Transverse colon (tissue), 4 donors: ENCODE measurements around the gene GRAMD1B. TPM values are rescaled to one million over a fixed set of nuclear protein-coding genes. Genes with fewer than 3 reads are reported as not detected.

Experiments used
- DNase-seq: peaks from one replicate; pipeline ENCODE4 v3.0.0-alpha.2; 2019
- H3K27ac ChIP-seq, 4 donors: fragments of 200-600 bp; sonication (generic); 2 replicates each; pipeline ENCODE4 v1.5.1; 2016 to 2018; ENCODE audit warnings: inconsistent platforms in 4 of 4
- H3K27me3 ChIP-seq: fragments of 200-600 bp; sonication (generic); 2 replicates; pipeline ENCODE4 v1.5.1; 2017; ENCODE audit warnings: inconsistent platforms
- H3K36me3 ChIP-seq, 4 donors: fragments of 200-600 bp; sonication (generic); 2 replicates each; pipeline ENCODE4 v1.5.1; 2017 to 2019; ENCODE audit warnings: inconsistent platforms in 4 of 4
- H3K4me1 ChIP-seq, 4 donors: fragments of 200-600 bp; sonication (generic); 2 replicates each; pipeline ENCODE4 v1.5.1; 2017 to 2020; ENCODE audit warnings: inconsistent platforms in 4 of 4
- H3K4me3 ChIP-seq, 4 donors: fragments of 200-600 bp; sonication (generic); 1 replicate in 1 of 4; 2 replicates in 3 of 4; pipeline versions ENCODE4 v1.5.1 to v1.6.1; 2017 to 2019; ENCODE audit warnings: inconsistent platforms in 4 of 4
- H3K9me3 ChIP-seq, 2 donors: fragments of 200-600 bp; sonication (generic); 2 replicates each; pipeline ENCODE4 v1.5.1; 2017 to 2019; ENCODE audit warnings: inconsistent platforms in 2 of 2
- CTCF ChIP-seq, 5 experiments: fragments of 200-600 bp in 3 of 5; fragments of 450-650 bp in 2 of 5; sonication (generic) in 3 of 5; IDR thresholded peaks; 1 replicate in 2 of 5; 2 replicates in 3 of 5; pipeline ENCODE4 v1.5.1; 2016 to 2017; ENCODE audit warnings: antibody characterized with exemption in 5 of 5, inconsistent platforms in 3 of 5, mild to moderate bottlenecking in 2 of 5, moderate library complexity in 1 of 5
- EP300 ChIP-seq: sonication (generic); formaldehyde crosslinking; IDR thresholded peaks from one replicate; pipeline ENCODE4 v1.6.1; 2017; ENCODE audit warnings: antibody characterized with exemption, low read depth
- POLR2A ChIP-seq: fragments of 450-650 bp; IDR thresholded peaks from one replicate; pipeline ENCODE4 v1.6.1; 2016; ENCODE audit warnings: antibody characterized with exemption, mild to moderate bottlenecking, moderate library complexity
- POLR2AphosphoS5 ChIP-seq, 3 donors: sonication (generic); formaldehyde crosslinking; IDR thresholded peaks; one replicate each; pipeline ENCODE4 v1.6.1; 2016; ENCODE audit warnings: antibody characterized with exemption in 3 of 3
- WGBS, 2 donors: methylation state at CpG; one replicate each; pipeline ENCODE4 v1.1.5; 2018; ENCODE audit warnings: low coverage in 1 of 2; 5-methylcytosine and 5-hydroxymethylcytosine counted together
- in situ Hi-C, 4 donors: fragments of 200-750 bp; cut with MboI; loops; one replicate each; pipeline versions ENCODE4 v1.15.0 to v1.15.1; 2017; ENCODE audit warnings: low sequenced_read_pairs in 3 of 4, low pct_ligation_motif_present in 1 of 4, low pct_unique_long_range_greater_than_20kb in 1 of 4
- intact Hi-C: fragments of 100-400 bp; cut with DNase I; formaldehyde crosslinking; loops from one replicate; pipeline ENCODE4 v1.15.1; 2023; ENCODE audit warnings: low total_unique reads
- total RNA-seq, 4 donors: library from RNA; depleted of rRNA; stranded (reverse); fragments of >200 nt; gene quantifications; one replicate each; pipeline ENCODE4 v1.1.0, GENCODE V29; 2016

The GRAMD1B gene
- total RNA-seq, 4 donors from 2014 or later, result 4.3 to 58.4 (median 9.9) TPM

GRCh38 chr11:123418351-123419114 is 11.5 kb upstream of the GRAMD1B start:
- TF ChIP-seq EP300 (no peak), POLR2AphosphoS5 (IDR thresholded peaks at IDR 0.05) (no peak), POLR2A (no peak), CTCF (IDR thresholded peaks at IDR 0.05) (no peak)

GRCh38 chr11:123419731-123420452 is 10.2 kb upstream of the GRAMD1B start:
- TF ChIP-seq CTCF (IDR thresholded peaks at IDR 0.05) (no peak), EP300 (no peak), POLR2AphosphoS5 (IDR thresholded peaks at IDR 0.05) (no peak), POLR2A (no peak)
- H3K36me3 ChIP-seq, result no peaks in the 10 kb centered on the region
- WGBS, 2 donors, result 67% methylated on average over 4 of the region's 4 CpGs; no CpG with 5 or more reads in 1 of the 2 donors
- intact Hi-C loops (no loop called here), in situ Hi-C loops (no loop called here)
- H3K9me3 ChIP-seq, result no peaks in the 10 kb centered on the region
- peak overlapping the region in 1 of 4 donors; percentile 11 for H3K4me3 ChIP-seq
- H3K27ac ChIP-seq, result peak overlapping the region in 1 of 4 donors; percentile 51
- no peaks in the 10 kb centered on the region for H3K4me1 ChIP-seq
- no peaks in the 10 kb centered on the region for H3K27me3 ChIP-seq
- peak; percentile 15 for DNase-seq

More at GRCh38 chr11:123418351-123419114, 11.5 kb upstream of the GRAMD1B start:
- intact Hi-C loops (no loop called here), in situ Hi-C loops (no loop called here)
- 86% methylated on average over 4 of the region's 4 CpGs for WGBS, 2 donors
- H3K4me3 ChIP-seq, result no peak overlapping the region
- DNase-seq, result no peak
- H3K4me1 ChIP-seq, result no peaks in the 10 kb centered on the region
- H3K27ac ChIP-seq, result no peak overlapping the region
- no peaks in the 10 kb centered on the region for H3K36me3 ChIP-seq
- H3K9me3 ChIP-seq, result no peaks in the 10 kb centered on the region
- H3K27me3 ChIP-seq, result no peaks in the 10 kb centered on the region

- Histone ChIP-seq H3K27ac (no peak overlapping the region), H3K9me3 (no peaks in the 10 kb centered on the region), H3K4me1 (no peaks in the 10 kb centered on the region), H3K4me3 (no peak overlapping the region), H3K36me3 (no peaks in the 10 kb centered on the region), H3K27me3 (peaks cover 10% of the 10 kb centered on the region)
- no peak for TF ChIP-seq POLR2A
- intact Hi-C loops, result no loop called here
- DNase-seq, result no peak
- in situ Hi-C loops, result no loop called here
- 18 to 32% methylated on average over 1 of the region's 1 CpG for WGBS, 2 donors
Observed at GRCh38 chr11:123421589-123421988, 8.5 kb upstream of the GRAMD1B start.

- Histone ChIP-seq H3K36me3 (no peaks in the 10 kb centered on the region), H3K4me3 (no peak overlapping the region), H3K27ac (no peak overlapping the region), H3K27me3 (peaks cover 12% of the 10 kb centered on the region), H3K4me1 (peaks cover 0 to 10% (median 4%) of the 10 kb centered on the region in 4 donors), H3K9me3 (no peaks in the 10 kb centered on the region)
- 72 to 85% methylated on average over 4 of the region's 4 CpGs for WGBS, 2 donors
- intact Hi-C loops, result no loop called here
- DNase-seq, result no peak
- in situ Hi-C loops, result no loop called here
- TF ChIP-seq CTCF (IDR thresholded peaks at IDR 0.05) (no peak), POLR2AphosphoS5 (IDR thresholded peaks at IDR 0.05) (no peak), POLR2A (no peak), EP300 (no peak)
Observed at GRCh38 chr11:123425367-123425766, 4.7 kb upstream of the GRAMD1B start.
